22Rv1 (cell line): ENCODE data around the gene ADCY9.

Experiments used
- H3K27ac ChIP-seq: fragments of 450-650 bp; 2 replicates; pipeline ENCODE4 v1.5.1; 2017
- ZFX ChIP-seq: fragments of 450-650 bp; IDR thresholded peaks from 2 replicates; pipeline ENCODE4 v1.6.1; 2017; ENCODE audit warnings: antibody characterized with exemption, borderline replicate concordance
- TF ChIP-seq, protein P1 (sequence below): fragments of 450-650 bp; IDR thresholded peaks from 2 replicates; pipeline ENCODE4 v1.5.1; 2017; ENCODE audit warnings: mild to moderate bottlenecking

ADCY9 gene

DNA sequence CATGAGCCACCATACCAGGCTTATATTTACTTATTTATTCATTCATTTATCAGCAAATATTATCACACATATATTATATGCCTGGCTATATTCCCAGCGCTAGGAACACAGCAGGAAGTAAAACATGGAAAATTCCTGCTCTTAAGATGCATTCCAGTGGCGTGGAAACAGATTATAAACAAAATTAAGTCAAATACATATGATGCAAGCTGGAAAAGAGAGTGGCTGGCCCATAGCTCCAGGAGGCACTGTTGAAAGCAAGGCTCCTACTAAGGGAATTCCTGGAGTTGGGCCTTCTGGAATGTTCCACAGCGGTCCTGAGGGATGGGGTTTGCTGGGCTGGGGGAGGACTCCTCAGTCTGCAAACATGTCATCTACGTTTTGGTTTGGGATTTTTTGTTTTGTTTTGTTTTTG lies 18.4 kb downstream of the ADCY9 start:
- peak overlapping the region; percentile 47 for H3K27ac ChIP-seq
- TF ChIP-seq, protein P1, sequence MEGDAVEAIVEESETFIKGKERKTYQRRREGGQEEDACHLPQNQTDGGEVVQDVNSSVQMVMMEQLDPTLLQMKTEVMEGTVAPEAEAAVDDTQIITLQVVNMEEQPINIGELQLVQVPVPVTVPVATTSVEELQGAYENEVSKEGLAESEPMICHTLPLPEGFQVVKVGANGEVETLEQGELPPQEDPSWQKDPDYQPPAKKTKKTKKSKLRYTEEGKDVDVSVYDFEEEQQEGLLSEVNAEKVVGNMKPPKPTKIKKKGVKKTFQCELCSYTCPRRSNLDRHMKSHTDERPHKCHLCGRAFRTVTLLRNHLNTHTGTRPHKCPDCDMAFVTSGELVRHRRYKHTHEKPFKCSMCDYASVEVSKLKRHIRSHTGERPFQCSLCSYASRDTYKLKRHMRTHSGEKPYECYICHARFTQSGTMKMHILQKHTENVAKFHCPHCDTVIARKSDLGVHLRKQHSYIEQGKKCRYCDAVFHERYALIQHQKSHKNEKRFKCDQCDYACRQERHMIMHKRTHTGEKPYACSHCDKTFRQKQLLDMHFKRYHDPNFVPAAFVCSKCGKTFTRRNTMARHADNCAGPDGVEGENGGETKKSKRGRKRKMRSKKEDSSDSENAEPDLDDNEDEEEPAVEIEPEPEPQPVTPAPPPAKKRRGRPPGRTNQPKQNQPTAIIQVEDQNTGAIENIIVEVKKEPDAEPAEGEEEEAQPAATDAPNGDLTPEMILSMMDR: no peak
- no peak for TF ChIP-seq ZFX

DNA sequence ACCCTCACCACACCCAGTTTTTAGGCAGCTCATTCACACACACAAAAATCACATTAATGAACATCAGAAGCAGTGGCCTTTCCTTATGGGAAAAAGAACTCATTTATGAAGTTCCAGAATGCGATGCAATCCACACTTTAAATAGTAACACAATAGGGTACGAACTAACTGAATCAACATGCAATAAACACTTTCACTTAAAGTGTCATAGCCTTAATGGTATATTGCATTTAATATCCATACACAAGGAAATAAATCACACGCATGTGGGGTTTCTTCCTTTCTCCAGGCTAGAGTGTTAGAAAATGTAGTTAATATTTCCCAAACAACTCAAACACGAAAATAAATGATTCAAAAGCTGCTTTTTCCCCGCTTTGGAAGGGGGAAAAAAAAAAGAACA lies 19.7 kb downstream of the ADCY9 start:
- no peak overlapping the region for H3K27ac ChIP-seq
- TF ChIP-seq, protein P1: no peak
- TF ChIP-seq ZFX: no peak

DNA sequence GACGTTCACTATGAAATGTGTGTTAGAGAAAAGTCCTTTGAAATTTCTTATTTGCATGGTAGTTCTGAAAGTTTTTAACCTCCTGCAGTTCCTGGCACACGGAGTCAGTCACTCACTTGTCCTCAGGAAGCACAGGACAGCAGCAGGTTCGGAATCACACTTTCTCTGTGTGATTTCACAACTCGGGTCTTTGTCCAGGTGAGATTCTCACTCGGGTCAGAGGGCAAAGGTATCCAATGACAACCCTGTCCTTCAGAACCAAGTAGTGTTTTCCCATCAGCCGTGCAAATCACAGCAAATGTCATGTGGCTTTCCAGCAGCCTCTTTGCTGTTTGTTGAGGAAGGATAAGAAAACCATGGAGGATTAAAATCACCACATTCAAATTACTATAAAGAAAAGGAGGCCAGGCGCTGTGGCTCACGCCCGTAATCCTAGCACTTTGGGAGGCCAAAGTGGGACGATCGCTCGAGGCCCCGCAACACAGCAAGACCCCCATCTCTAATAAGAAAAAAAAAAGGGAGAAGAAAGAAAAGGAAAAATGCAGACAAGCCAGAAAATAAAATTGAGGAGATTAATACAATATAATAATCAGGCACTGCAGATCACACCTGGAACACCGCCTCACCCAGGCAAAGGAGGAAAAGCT lies 22.0 kb downstream of the ADCY9 start:
- no peak for TF ChIP-seq ZFX
- TF ChIP-seq, protein P1: no peak
- no peak overlapping the region for H3K27ac ChIP-seq

DNA sequence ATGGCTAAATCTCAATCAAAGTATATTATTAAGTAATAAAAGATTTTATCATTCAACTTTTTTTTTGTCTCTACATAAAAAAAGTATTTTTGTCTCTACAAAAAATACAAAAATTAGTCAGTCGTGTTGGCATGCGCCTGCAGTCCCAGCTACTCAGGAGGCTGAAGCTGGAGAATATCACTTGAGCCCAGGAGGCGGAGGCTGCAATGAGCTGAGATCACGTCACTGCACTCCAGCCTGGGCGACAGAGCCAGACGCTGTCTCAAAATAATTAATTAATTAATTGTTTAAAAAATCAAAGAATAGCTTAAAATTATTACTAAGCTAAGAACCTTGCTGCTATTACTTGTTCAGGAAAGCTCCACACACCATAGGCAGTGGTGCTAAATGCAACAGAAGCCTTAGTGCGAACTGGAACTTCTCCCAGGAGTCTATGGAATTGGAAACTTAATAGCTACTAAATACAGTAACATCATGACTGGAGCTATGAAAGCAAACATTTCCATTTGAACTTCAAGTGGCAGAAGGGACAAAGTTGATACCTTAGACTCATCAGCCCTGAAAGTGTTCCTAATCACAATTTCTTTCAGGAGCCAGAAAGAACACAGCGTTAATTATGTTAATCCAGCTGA lies 22.6 kb downstream of the ADCY9 start:
- no peak overlapping the region for H3K27ac ChIP-seq
- TF ChIP-seq, protein P1: no peak

DNA sequence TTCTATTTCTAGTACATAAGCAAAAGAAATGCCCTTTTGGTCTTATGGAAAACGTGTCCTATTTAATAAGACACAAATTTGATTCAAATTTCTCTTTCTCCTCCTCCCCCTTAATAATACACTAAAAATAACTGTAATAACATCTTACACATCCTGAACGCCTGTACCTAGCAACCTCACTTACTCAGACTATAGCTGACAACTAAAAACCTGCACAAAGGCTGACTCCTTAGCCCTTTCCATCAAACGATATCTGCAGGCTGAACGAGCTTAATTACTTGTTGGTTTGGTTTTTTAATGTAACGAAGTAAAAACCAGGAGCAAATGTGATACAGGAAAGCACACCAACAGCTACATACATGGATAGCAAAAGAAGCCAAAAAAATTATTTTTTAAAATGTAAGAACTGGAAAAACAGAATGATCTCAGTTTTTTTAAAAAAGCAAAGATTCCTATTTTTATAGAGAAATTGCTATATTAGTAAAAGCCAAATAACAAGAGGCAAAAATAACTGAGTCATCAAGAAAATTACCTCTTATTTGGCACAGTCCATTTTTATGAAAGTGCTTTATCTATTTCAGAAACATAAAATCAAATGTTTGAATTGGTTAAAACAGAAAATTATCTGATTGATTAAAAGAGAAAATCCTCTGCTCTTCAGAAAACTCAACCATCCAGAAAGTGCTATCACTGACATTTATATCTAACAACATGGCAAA lies 23.5 kb downstream of the ADCY9 start:
- TF ChIP-seq, protein P1: no peak
- TF ChIP-seq ZFX: no peak
- no peak overlapping the region for H3K27ac ChIP-seq

DNA sequence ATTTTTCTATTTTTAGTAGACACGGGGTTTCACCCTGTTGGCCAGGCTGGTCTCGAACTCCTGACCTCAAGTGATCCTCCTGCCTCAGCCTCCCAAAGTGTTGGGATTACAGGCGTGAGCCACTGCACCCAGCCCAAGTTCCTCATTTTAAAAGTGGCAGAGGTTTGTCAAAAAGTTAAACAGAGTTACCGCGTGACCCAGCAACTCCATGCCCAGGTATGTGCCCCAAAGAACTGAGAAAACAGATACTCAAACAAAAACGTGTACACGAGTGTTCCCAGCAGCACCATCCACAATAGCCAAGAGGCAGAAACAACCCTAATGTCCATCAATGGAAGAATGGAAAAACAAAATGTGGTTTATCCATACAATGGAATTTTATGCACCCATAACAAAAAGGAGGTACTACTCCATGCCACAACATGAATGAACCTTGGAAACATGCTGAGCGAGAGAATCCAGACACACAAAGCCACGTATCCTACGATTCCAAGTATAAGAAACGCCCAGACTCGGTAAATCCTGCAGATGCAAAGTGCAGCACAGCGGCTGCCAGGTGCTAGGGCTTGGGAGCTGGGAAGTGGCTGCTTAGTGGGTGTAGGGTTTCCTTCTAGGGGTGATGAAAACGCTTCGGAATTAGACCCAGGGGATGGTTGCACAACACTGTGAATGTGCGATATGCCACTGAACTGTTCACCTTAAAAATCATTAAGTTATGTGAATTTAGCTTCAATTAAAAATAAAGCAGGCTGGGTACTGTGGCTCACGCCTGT lies 24.8 kb downstream of the ADCY9 start:
- no peak for TF ChIP-seq ZFX
- TF ChIP-seq, protein P1: no peak
- H3K27ac ChIP-seq: no peak overlapping the region
